Calu3 (cell line): ENCODE results near the gene HK1. TPM values are rescaled to one million over a fixed set of nuclear protein-coding genes. Genes with fewer than 3 reads are reported as not detected.
A peak's percentile ranks its signal among the peaks of the same experiment; 100 is the strongest.
"Not testable (repeated sequence)": the region's sequence is repeated elsewhere in the genome, so short reads cannot be mapped to it uniquely, and the experiment has no call there.

ENCODE experiments used
- BruUV-seq: library from RNA; stranded (reverse); fragments of 400-500 nt; replicated peaks from 2 replicates; lab custom pipeline; 2021; lab: Mats Ljungman, UMichigan
- CTCF ChIA-PET: fragments of 300-600 bp; sonication (Branson Sonifier 250); formaldehyde crosslinking; loops from one replicate; lab custom pipeline; 2022; ENCODE audit warnings: antibody characterized with exemption; lab: Charles Lee
- DNase-seq: peaks from one replicate; pipeline ENCODE4 v3.0.0; 2022
- H3K27ac Mint-ChIP-seq: one replicate; pipeline ENCODE4 v1.8.0; 2022; ENCODE audit warnings: mixed read lengths; ENCODE audit not compliant: unreplicated experiment
- H3K27me3 Mint-ChIP-seq: one replicate; pipeline ENCODE4 v1.8.0; 2022; ENCODE audit warnings: mixed read lengths; ENCODE audit not compliant: unreplicated experiment
- H3K36me3 Mint-ChIP-seq: one replicate; pipeline ENCODE4 v1.8.0; 2022; ENCODE audit warnings: mild to moderate bottlenecking, moderate library complexity, mixed read lengths; ENCODE audit not compliant: insufficient read depth, unreplicated experiment
- H3K4me1 Mint-ChIP-seq: one replicate; pipeline ENCODE4 v1.8.0; 2022; ENCODE audit warnings: mild to moderate bottlenecking, low read depth, mixed read lengths; ENCODE audit not compliant: unreplicated experiment
- H3K4me3 Mint-ChIP-seq: one replicate; pipeline ENCODE4 v1.8.0; 2022; ENCODE audit warnings: mild to moderate bottlenecking, low read depth, moderate library complexity, mixed read lengths; ENCODE audit not compliant: unreplicated experiment
- H3K9me3 Mint-ChIP-seq: one replicate; pipeline ENCODE4 v1.8.0; 2022; ENCODE audit warnings: low read depth, mixed read lengths; ENCODE audit not compliant: unreplicated experiment
- intact Hi-C: fragments of 100-400 bp; cut with micrococcal nuclease; formaldehyde crosslinking; loops from one replicate; pipeline ENCODE4 v1.10.0; 2022; ENCODE audit not compliant: unreplicated experiment
- total RNA-seq: library from RNA; stranded (reverse); gene quantifications from 2 replicates; pipeline ENCODE4 v1.2.3, GENCODE V29; 2022
- TF ChIP-seq, protein P1 (sequence below): fragments of 200-600 bp; IDR thresholded peaks from one replicate; pipeline ENCODE4 v1.8.0; 2022; ENCODE audit warnings: antibody characterized with exemption; ENCODE audit not compliant: unreplicated experiment

Gene HK1
- total RNA-seq, 1 experiment from 2014 or later: 58.8 TPM

DNA sequence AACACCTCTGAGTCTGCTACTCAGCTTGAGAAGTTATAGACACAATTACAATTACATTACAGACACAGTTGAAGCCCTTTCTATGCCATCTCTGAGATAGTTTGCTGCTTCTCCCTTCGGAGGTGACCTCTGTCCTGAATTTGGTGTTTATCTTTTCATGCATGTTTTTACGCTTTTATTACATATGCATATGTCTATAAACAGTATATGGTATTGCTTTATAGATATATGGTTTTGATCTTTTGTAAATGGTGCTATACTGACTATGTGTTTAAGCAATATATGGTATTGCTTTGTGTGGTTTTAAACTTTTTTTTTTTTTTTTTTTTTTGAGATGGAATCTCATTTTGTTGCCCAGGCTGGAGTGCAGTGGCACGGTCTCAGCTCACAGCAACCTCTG, 48.4 kb downstream of the HK1 start:
- no peak for DNase-seq
- Mint-ChIP-seq H3K9me3 (no peaks in the 10 kb centered on the region), H3K36me3 (peaks cover 30% of the 10 kb centered on the region), H3K27ac (peak overlapping the region; percentile 74), H3K27me3 (no peaks in the 10 kb centered on the region), H3K4me3 (peak overlapping the region; percentile 54), H3K4me1 (peaks cover 45% of the 10 kb centered on the region)
- BruUV-seq: no TSS peak
- intact Hi-C loops: no loop called here
- CTCF ChIA-PET: interaction anchor here (1.6 to 1.8 kb wide), 2 partner anchors 8 to 66 kb away, joined by 7 to 11 read pairs; no protein-coding TSS in a partner anchor
- TF ChIP-seq, protein P1, sequence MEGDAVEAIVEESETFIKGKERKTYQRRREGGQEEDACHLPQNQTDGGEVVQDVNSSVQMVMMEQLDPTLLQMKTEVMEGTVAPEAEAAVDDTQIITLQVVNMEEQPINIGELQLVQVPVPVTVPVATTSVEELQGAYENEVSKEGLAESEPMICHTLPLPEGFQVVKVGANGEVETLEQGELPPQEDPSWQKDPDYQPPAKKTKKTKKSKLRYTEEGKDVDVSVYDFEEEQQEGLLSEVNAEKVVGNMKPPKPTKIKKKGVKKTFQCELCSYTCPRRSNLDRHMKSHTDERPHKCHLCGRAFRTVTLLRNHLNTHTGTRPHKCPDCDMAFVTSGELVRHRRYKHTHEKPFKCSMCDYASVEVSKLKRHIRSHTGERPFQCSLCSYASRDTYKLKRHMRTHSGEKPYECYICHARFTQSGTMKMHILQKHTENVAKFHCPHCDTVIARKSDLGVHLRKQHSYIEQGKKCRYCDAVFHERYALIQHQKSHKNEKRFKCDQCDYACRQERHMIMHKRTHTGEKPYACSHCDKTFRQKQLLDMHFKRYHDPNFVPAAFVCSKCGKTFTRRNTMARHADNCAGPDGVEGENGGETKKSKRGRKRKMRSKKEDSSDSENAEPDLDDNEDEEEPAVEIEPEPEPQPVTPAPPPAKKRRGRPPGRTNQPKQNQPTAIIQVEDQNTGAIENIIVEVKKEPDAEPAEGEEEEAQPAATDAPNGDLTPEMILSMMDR: no peak

DNA sequence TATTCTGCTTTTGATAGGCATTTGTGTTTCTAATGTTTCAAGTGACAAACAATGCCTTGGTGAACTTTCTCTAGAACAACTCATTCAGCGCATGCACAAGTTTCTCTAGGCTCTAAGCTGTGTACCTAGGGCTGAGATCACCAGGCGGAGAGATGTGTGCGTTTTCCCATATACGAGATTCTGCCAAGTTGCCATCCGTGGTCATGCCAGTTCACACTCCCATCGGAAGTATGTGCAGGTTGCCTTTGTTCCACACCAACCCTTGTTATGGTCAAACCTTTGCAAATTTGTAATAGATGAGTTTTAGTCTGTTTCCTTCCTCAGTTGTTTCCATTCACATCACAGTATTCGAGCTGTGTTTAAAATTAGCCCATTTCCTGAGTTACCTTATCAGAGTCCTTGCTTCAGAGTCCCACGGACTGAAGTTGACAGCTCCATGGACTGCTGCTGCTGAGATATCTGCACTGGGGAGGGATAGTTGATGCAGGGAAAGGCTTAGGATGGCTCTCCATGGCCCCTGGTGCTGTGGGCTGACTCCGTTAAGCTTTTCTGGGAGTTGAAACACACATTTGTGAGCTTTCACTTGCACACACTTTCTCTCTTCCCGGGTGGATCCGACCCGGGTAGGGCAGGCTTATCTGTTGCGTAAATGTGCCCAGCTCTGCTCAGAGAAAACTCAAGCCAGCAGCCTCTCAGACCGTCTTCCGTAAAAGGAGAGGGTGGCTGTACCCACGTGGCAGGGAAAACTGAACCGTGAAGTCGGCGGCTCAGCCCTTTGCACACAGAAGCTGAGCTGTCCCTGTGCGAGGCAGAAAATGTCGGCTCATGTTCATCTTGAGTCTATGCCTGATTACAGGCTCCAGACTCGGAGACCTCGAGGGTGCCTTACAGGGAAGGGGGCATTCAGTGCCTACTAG, 49.4 kb downstream of the HK1 start:
- H3K4me1 Mint-ChIP-seq: peaks cover 55% of the 10 kb centered on the region
- intact Hi-C loops: no loop called here
- H3K36me3 Mint-ChIP-seq: peaks cover 32% of the 10 kb centered on the region
- BruUV-seq: no TSS peak
- TF ChIP-seq, protein P1: no peak
- peak; percentile 73 for DNase-seq
- no peaks in the 10 kb centered on the region for H3K9me3 Mint-ChIP-seq
- no peaks in the 10 kb centered on the region for H3K27me3 Mint-ChIP-seq
- peak overlapping the region; percentile 56 for H3K4me3 Mint-ChIP-seq
- CTCF ChIA-PET: interaction anchor here (0.5 to 1.8 kb wide), 4 partner anchors 9 to 111 kb away, joined by 3 to 11 read pairs (median 5); no protein-coding TSS in a partner anchor
- peak overlapping the region; percentile 62 for H3K27ac Mint-ChIP-seq

DNA sequence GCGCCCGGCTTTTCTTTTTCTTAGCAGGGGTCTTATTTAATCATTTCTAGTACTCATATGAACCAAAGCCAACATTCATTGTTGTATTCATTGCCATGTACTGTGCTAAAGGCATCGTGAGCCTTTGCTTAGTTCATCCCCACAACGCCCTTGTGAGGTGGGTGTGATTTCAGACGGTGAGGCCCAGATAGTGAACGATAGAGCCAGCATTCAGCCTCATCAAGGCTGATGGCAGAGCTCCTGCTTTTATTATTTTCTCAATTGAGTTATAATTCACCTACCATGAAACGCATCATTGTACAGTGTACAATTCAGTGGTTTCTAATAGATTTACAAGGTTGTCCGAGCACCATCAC, 50.1 kb downstream of the HK1 start:
- Mint-ChIP-seq H3K4me3 (peak overlapping the region; percentile 56), H3K27ac (peak overlapping the region; percentile 62), H3K36me3 (peaks cover 29% of the 10 kb centered on the region), H3K9me3 (no peaks in the 10 kb centered on the region), H3K27me3 (no peaks in the 10 kb centered on the region), H3K4me1 (peaks cover 61% of the 10 kb centered on the region)
- BruUV-seq: no TSS peak
- DNase-seq: no peak
- CTCF ChIA-PET: interaction anchor here (1.8 kb wide), 1 partner anchor 10 kb away, joined by 11 read pairs; no protein-coding TSS in a partner anchor
- intact Hi-C loops: no loop called here
- TF ChIP-seq, protein P1: no peak

DNA sequence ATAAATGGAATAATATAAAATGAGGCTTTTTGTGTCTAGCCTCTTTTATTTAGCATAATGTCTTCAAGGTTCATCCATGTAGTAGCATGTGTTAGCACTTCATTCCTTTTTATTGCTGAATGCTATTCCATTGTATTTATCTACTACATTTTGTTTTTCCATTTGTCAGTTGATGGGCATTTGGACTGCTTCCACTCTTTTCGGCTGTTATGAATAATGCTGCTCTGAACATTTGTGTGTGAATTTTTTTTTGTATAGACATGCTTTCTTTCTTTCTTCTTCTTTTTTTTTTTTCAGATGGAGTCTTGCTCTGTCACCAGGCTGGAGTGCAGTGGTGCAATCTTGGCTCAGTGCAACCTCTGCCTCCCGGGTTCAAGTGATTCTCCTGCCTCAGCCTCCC, 50.6 kb downstream of the HK1 start:
- H3K27me3 Mint-ChIP-seq, H3K9me3 Mint-ChIP-seq, BruUV-seq, H3K27ac Mint-ChIP-seq, DNase-seq, intact Hi-C loops, H3K4me3 Mint-ChIP-seq, CTCF ChIA-PET: not testable (repeated sequence)
- Mint-ChIP-seq H3K4me1 (peaks cover 63% of the 10 kb centered on the region), H3K36me3 (peaks cover 23% of the 10 kb centered on the region)
